ENCODE data around the gene DGKQ.

Gene DGKQ, protein sequence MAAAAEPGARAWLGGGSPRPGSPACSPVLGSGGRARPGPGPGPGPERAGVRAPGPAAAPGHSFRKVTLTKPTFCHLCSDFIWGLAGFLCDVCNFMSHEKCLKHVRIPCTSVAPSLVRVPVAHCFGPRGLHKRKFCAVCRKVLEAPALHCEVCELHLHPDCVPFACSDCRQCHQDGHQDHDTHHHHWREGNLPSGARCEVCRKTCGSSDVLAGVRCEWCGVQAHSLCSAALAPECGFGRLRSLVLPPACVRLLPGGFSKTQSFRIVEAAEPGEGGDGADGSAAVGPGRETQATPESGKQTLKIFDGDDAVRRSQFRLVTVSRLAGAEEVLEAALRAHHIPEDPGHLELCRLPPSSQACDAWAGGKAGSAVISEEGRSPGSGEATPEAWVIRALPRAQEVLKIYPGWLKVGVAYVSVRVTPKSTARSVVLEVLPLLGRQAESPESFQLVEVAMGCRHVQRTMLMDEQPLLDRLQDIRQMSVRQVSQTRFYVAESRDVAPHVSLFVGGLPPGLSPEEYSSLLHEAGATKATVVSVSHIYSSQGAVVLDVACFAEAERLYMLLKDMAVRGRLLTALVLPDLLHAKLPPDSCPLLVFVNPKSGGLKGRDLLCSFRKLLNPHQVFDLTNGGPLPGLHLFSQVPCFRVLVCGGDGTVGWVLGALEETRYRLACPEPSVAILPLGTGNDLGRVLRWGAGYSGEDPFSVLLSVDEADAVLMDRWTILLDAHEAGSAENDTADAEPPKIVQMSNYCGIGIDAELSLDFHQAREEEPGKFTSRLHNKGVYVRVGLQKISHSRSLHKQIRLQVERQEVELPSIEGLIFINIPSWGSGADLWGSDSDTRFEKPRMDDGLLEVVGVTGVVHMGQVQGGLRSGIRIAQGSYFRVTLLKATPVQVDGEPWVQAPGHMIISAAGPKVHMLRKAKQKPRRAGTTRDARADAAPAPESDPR

DNA sequence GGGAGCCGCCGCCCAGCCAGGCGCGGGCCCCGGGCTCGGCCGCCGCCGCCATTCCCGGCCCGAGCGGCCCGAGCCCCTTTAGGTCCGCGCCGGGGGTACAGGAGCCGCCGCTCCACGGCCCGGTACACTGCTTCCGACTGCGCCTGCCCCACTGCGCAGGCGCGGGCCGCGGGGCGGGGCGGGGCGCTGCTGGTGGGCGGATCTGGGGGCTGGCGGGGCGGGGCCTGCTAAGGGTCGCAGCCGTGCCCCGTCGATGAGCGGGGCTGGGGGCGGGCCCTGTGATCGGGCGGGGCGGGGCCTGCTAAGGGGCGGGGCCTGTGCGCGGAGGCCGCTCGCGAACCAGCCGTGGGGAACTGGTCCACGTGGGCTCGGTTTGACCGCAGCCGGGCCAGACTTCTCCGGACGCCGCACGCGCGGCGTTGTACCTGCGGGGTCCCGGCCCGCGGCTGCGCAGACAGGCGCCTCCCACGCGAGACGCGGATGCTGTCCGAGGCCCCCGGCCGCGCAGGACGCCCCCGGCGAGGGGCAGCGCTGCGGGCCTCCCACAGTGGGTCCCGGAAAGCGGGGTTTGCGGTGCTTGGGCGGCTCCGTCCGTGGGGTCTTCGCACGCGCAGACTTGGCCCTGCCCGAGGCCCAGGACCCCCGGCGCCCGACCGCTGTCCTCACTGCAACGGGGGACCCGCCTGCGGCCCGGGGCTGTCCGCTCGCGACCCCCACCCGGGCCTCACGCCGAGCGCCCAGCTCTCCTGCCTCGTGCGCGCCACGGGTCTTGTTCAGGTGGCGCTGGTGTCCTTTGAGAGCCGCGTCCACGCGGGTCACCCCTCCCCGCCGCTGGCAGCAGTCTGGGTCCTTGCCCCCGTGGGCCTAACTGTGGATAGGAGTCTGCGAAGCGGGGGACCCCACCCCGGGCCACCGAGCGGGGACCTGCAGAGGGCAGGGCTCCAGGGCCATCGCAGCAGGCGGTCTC is at the start of gene DGKQ:
DGKQ (minus strand) TSS at position 139 of the 967 bp plus-strand sequence; CDS start at position 52, 87 bp downstream.
- peak; percentile 93 for DNase-seq

DNA sequence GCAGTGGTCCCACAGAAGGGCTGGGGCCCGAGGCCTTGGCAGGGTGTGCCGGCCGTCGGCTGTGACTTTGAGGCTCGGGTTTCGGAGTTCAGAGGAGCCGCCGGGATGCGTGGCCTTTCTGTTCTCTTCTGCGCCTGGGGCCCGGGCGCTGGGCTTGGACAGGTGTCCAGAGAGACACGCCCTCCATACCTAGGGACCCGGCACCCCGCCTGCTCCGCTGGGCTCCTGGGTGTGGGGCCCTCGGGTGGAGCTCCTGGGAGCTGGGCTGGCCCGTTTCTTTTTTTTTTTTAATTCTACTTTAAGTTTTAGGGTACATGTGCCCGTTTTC is 49.3 kb upstream of the DGKQ start:
- DNase-seq: no peak

DNA sequence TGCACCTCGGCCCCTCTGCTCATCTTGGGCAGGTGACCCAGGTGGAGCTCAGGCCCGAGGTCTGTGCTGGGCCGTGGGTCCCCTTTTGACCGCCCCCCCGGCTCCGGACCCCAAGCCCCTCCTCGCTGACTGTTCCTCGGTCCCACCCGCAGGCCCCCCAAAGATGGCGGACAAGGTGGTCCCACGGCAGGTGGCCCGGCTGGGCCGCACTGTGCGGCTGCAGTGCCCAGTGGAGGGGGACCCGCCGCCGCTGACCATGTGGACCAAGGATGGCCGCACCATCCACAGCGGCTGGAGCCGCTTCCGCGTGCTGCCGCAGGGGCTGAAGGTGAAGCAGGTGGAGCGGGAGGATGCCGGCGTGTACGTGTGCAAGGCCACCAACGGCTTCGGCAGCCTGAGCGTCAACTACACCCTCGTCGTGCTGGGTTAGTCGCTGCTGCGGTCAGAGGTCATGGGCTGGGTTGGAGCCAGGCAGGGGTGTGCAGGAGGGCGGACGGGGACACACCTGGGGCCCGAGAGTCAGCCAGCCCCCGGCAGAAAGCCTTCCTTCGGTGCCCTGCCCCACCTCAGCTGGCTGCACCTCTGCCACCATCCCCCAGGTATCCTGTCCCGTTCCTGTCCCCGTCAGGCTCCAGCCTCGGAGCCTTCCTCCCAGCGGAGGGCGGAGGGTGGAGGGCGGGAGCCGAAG is 48.8 kb upstream of the DGKQ start:
- no peak for DNase-seq

DNA sequence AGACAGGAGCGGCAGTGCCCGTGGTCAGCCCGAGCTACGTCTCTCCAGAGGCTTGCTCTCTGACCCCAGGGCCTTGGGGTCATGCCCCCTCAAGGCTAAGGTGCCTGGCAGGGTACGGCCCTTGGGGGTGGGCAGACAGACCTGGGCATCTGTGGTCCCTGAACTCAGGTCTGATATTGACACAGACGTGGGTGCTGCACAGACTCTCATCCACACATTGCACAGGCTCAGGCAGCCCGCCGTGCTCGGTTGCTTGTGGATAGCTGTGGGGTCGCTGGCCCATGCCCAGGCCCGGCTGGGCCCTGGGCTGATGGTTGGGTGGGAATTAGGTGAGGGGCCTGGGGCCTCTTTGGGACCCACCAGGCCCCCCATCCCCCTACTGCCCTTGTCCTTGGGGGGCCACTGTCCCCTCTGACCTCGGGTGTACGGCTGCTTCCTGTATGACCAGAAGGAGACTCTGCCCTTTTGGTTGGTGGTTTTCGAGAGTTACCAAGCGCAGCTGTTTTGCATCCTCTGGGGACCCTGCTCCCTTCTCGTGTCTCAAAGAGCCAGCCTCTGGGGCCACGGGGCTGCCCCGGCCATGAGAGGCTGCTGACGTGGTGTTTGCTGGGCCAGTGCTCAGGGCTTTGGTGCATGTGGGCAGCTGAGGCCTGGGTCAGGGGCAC is 48.1 kb upstream of the DGKQ start:
- no peak for DNase-seq

DNA sequence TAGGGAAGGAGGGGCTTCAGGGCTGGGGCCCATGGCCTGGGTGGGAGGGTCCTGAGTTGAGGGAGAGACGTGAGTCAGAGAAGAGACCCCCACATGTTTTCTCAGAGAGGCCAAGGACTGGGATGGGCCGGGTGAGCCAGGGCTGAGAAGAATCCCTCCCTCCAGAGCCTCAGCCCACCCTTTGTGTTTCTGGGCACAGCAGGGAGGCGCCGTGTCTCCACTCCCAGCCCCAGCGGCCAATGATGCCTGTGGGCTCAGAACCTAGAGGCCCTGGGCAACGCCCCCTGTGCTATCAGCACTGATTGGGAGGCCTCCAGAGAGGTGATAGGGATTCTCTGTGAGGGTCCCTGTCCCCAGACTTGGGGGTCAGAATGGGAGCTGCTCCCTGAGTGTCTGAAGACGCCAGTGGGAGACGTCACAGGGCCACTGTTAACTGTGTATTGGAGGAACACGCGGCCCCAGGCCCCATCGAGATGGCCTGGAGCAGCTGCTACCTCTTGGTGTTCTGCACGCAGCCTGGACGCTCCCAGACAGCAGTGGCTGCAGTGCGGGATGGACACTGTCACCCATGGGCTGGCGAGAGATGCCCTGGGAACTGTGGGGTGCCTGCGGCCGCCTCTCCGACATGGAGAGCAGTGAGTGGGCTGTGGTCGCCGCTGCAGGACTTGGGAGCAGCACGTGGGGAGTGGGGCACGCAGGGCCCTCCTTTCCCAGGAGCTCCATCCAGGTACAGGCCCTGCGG is 46.5 kb upstream of the DGKQ start:
- no peak for DNase-seq

DNA sequence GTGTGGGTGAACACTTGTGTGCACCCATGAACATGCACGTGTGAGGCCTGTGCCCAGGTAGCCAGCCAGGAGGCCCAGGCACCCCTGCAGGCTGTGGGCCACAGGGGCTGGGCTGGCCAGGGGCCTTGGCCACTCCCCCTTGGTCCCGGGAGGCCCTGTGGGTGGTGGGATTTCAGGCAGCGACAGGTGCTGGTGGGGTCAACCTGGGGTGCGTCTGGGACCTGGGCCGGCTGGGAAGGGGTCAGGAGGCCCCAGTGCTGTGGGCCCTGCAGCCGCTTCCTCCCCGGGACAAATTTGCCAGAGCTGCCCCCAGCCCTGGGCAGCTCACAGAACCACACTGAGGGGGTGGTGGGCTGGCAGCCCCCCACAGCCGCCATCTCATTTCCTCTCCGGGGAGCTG is 46.0 kb upstream of the DGKQ start:
- DNase-seq: no peak

DNA sequence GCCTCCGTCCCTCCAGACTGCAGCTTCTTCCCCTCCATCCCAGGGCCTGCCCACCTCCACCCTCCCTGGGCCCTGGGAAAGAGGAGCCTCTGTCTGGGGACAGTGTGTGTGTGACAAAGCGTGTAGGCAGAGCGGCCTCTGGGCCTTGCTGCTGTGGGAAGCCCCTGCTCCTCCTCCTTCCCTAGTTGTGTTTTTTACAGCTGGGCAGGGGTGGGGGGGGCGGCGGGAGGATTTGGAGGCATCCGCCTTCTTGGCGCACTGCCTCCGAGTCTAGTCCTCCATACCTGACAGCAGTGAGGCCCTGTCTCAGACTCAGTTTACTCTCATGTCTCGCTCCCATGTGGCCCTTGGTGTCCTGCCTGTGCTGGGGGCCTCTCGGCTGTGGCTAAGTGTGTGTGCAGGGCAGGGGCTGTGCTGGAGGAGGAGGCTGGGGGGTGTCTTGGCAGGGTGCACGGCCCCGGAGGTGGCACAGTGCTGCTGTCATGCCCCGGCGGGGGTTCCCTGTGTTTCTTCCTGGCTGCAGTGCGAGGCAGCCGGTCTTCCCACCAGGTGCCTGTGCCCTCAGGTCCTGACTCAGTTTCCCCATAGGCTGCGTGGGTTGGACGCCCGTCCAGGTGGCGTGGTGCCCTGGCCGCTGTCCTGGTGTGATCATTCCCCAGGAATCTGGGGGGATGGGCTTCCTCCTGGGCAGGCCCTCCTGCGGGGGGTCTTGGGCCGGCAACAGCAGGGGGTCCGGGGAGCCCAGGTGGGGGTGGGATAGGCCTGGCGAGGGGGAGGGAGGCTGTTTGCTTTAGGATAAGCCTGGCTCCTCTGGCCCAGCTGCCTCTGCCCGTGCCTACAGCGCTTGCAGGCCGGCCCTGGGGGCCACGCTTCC is 45.0 kb upstream of the DGKQ start:
- no peak for DNase-seq

DNA sequence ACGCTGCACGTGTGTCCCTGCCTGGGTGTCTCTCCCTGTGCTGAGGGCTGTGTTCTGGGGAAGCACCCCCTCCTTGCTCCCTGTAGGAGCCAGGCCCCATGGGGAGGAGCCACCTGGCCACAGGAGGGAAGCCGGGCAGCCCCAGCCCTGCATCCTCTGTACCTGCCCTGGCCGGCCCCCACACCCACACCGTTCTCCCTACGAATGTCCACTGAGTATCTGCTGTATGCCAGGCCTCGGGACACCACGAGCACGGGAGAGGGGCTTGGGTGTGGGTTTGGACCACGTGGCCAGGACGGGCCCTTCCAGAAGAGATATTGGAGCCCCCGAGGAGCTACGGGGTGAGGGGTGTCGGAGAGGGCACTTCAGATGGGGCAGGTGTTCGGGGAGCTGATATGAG is 44.3 kb upstream of the DGKQ start:
- no peak for DNase-seq

DNA sequence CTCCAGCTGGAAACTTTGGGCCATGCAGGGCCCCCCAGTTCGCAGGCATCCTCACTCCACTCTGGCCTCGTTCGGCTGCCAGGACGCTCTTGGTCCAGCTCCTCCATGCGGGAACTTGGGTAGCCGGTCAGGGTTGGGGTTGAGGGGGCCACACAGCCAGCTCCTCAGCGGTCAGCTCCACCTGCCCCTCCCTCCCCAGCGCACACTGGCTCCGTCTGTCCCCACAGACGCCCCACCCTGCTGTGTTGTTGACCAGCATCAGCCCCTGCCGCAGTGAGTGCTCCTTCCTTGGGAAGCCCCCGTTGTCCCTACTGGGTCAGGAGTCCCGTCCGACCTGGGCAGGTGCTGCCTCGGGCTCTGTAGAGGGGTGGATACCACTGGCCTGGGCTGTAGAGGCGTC is 43.8 kb upstream of the DGKQ start:
- DNase-seq: no peak

DNA sequence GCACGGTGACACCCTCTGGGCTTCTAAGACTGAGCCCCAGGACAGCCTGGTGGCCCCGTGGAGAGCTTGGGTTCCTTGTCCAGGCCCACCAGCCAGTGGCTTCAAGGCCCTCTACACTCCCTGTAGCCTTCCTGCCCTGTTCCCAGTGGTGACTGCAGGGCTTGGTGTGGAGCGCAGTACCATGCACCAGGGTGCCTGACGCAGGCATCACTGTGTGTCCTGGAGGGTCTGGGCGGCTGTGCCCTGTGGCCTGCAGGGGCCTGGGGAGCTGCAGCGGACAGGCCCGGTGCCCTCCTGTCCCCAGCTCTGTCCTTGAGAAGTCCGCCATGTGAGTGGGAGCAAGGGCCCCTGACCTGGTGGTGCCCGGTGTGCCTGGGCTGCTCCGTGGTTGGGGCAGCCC is 42.4 kb upstream of the DGKQ start:
- DNase-seq: no peak

DNA sequence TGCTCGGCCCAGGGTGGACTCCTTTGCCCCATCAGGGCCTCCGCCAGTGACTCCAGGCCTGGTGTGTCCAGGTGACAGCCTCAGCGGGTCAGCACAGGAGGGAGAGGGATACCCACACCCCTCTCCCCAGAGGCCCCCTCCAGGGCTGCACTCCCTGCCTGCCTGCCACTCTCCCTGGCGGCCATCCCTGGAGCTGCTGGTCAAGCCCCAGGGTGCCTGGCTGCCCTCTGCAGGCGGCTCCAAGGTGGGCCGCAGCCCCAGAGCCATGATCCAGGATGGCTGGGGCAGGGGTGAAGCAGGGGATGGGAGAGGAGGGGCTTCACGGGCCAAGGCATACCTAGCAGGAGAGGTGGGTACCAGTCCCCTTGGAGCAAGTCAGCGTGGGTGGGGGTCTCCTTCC is 41.8 kb upstream of the DGKQ start:
- no peak for DNase-seq

DNA sequence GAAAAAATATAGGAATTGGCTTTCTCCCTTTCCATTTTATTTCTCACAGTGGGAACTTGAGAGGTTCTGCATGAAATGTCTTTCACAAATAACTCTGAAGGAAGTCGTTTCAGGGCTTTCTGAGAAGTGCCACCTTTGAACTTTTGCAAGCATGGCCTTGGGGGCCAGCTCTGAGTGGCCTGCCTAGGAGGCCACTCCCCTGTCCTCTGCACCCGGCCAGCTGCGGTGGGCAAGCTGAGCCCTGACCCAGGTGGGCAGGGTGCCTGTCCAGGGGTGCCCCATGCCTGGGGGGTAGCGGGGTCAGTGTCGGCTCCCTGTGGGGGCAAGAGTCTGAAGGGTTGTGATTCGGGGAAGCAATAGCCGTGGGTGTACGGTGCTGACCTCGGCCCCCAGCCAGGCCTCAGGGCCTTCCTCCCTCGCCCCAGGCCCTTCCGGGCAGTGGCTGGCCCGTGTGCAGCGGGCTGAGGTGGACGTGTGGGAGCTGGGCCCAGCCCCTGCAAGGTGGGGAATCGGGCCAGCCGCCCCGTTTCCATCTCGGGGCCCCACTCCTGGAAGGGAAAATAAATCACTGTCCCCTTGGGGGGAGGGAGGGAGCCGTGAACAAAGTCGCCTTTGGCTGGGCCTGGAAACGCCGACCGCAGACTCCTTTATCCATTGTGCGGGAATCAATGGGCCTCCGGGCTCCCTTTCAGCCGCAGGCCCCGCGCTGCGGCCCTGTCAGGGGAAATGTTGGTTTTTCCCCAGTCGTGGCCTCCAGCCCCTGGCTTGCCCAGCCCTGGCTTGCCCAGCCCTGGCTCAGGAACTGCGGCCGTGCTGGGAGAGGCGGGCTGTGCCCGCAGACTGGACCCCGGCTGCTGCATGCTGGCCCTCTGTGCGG is 41.2 kb upstream of the DGKQ start:
- no peak for DNase-seq

DNA sequence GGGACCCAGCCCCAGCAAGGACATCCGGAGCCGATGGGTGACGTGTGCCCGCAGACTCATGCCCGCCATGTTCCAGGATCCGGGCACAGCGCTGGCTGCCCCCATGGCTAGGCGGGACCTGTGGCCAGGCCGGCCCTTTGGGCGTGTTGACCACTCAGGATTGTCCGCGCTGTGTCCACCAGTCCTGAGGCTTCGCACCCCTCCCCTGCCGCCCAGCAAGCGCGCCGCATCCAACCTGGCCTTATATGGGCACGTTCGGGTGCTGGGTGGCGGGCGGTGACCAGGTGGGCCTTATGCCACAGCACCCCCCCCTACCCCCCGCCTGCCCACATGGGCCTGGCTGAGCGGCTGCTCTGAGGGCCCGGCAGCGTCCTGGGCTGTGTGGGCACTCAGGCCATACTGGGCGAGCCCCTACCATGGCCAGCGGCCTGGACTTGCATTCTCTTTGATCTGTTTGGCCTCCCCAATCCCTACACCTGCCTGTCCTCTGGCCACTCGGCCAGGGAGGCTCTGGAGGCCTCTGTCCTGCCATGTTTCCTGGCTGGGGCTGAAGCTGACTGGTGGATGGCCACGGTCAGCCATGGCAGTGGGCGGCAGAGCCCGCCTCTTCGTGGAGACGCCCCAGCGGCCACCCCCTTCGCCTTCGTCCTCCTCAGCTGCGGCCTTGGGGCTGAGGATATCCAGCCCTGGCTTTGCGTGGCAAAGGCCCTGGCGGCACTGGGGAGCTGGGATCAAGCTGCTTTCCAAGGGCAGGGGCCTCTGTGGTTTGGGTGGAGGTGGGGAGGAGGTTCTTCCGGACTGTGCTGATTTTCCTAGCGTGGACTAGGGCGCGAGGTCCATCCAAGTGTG is 40.1 kb upstream of the DGKQ start:
- DNase-seq: no peak

DNA sequence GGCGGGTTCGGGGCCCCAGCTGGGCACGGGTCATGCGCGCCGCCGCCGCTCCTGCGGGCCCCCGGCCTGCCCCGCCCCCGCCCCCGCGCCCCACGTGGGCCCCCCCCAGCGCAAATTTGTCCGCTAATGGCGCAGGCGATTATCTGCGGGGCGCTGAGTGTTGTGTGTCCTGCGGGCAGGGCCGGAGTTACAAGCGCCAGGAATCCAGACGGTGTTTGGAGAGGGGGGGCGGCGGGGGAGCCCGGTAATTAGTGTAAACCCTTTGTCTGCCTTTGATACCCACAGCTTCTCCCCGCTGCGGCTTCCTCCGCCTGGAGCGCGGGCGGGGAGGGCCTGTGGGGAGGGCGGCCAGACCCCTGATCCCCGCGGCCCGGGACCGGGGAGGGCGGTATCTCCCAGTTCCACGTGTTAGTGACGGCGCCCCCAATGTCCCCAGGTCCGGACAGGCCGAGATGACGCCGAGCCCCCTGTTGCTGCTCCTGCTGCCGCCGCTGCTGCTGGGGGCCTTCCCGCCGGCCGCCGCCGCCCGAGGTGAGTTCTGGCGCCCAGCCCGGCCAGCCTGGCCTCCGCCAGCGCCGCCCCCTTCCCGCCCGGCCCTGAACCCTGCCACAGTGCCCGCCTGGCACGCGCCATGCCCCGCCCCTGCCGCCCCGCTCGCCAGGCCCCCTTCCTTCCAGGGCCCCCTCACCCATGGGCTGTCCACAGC is 38.8 kb upstream of the DGKQ start:
- peak; percentile 42 for DNase-seq

DNA sequence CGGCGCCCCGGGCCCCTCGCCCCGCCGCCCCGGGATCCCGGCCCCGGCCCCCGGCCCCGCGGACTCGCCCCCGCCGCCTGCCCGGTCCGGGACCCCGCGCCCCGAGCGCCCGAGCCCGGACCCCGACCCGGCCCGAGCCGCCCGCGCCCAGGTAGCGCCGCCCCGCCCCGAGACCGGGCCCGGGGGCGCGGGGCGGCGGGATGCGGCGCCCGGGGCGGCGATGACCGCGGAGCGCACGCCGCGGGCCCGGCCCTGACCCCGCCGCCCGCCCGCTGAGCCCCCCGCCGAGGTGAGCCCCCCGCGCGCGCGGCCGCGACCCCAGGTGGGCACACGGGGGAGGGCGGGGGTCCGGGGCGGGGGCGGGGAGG is 38.3 kb upstream of the DGKQ start:
- DNase-seq: no peak

DNA sequence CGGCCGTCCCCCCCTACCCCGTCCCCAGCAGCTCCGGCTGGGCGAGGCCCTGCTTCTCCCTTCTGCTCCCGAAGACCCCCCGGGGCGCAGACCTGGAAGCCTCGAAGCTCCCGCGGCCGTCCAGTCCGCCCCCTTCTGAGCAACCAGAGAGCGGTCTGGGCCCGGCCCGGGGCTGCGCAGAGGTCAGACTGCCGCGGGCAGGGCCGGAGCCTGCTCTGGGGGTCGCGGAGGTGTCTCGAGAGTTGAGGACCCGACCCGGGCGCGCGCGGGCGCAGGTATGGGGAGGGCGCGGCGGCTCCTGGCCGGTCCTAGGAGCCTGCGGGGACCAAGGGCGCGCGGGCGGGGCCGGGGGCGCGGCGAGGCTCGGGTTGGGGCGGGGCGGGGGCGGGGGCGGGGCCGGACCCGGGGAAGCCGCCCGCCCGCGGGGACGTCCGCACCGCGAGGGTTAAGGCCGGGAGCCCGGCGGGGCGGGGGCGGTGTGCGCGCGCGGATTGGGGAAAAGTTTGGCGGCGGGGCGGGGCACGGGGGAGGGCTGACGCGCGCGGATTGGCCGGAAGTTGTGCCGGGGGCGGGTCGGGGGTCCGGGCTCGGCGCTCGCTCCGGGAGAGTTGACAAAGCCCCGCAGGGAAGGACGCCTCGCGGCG is 37.8 kb upstream of the DGKQ start, which contains the start of gene FGFRL1:
FGFRL1 (plus strand) TSS at position 605 of the 644 bp plus-strand sequence. CDS start 860 bp downstream, outside the sequence.
- peak; percentile 93 for DNase-seq
